22Rv1 (cell line): ENCODE results near the gene HUWE1.

Experiments used
- ZFX ChIP-seq: fragments of 450-650 bp; IDR thresholded peaks from 2 replicates; pipeline ENCODE4 v1.6.1; 2017; ENCODE audit warnings: antibody characterized with exemption, borderline replicate concordance
- TF ChIP-seq, protein P1 (sequence below): fragments of 450-650 bp; IDR thresholded peaks from 2 replicates; pipeline ENCODE4 v1.5.1; 2017; ENCODE audit warnings: mild to moderate bottlenecking

DNA sequence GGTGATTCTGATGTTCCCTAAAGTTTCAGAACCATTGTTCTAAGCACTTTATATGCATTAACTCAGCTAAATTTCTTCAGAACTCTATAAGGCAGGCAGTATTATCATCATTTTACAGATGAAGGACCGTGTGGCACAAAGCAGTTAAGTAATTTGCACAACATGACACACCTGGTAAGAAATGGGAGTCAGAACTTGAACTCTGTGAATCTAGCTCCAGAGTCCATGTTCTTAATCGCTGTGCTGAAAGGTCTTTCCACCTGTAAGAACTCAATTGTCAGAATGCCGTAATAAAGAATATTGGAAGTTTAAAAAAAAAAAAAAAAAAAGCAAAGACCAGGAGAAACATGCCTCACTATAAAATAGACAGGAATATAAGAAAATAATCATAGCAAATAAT lies 9.2 kb downstream of the HUWE1 start:
- TF ChIP-seq, protein P1, sequence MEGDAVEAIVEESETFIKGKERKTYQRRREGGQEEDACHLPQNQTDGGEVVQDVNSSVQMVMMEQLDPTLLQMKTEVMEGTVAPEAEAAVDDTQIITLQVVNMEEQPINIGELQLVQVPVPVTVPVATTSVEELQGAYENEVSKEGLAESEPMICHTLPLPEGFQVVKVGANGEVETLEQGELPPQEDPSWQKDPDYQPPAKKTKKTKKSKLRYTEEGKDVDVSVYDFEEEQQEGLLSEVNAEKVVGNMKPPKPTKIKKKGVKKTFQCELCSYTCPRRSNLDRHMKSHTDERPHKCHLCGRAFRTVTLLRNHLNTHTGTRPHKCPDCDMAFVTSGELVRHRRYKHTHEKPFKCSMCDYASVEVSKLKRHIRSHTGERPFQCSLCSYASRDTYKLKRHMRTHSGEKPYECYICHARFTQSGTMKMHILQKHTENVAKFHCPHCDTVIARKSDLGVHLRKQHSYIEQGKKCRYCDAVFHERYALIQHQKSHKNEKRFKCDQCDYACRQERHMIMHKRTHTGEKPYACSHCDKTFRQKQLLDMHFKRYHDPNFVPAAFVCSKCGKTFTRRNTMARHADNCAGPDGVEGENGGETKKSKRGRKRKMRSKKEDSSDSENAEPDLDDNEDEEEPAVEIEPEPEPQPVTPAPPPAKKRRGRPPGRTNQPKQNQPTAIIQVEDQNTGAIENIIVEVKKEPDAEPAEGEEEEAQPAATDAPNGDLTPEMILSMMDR = no peak
- no peak for TF ChIP-seq ZFX
